GM23338 (cell line): ENCODE data around the gene IKZF3. TPM values are rescaled to one million over a fixed set of nuclear protein-coding genes. Genes with fewer than 3 reads are reported as not detected.

Experiments used
- ATAC-seq: fragments of 200-7000 bp; cut with Tn5 transposase; 3 replicates; pipeline ENCODE4 v1.9.1; 2020
- DNase-seq: peaks from one replicate; pipeline ENCODE4 v3.0.0-alpha.2; 2015; ENCODE audit warnings: low spot score
- H2AFZ ChIP-seq: fragments of 200-600 bp; sonication (generic); 2 replicates; pipeline ENCODE4 v1.8.0; 2016; ENCODE audit warnings: antibody characterized with exemption, mild to moderate bottlenecking, moderate library complexity
- H3F3A ChIP-seq: fragments of 200-600 bp; sonication (generic); replicated peaks from 2 replicates; pipeline ENCODE4 v1.8.0; 2017; ENCODE audit warnings: antibody characterized with exemption, mixed run types, low read depth
- H3K27ac ChIP-seq: fragments of 200-600 bp; sonication (generic); 2 replicates; pipeline ENCODE4 v1.6.1; 2016; ENCODE audit warnings: low read depth
- H3K27me3 ChIP-seq: fragments of 200-600 bp; sonication (generic); 2 replicates; pipeline ENCODE4 v1.8.0; 2016; ENCODE audit warnings: mild to moderate bottlenecking, mixed run types, moderate library complexity; ENCODE audit not compliant: insufficient read depth
- H3K36me3 ChIP-seq: fragments of 200-600 bp; sonication (generic); 2 replicates; pipeline ENCODE4 v1.8.0; 2016; ENCODE audit warnings: mild to moderate bottlenecking; ENCODE audit not compliant: insufficient read depth
- H3K4me1 ChIP-seq: fragments of 200-600 bp; sonication (generic); 2 replicates; pipeline ENCODE4 v1.8.0; 2016; ENCODE audit warnings: mild to moderate bottlenecking, moderate library complexity; ENCODE audit not compliant: insufficient read depth
- H3K4me2 ChIP-seq: fragments of 200-600 bp; sonication (generic); 2 replicates; pipeline ENCODE4 v1.7.1; 2017; ENCODE audit warnings: mixed run types
- H3K4me3 ChIP-seq: fragments of 200-600 bp; sonication (generic); 2 replicates; pipeline ENCODE4 v1.6.1; 2016; ENCODE audit warnings: mixed run types
- H3K79me2 ChIP-seq: fragments of 200-600 bp; sonication (generic); replicated peaks from 2 replicates; pipeline ENCODE4 v1.8.0; 2017; ENCODE audit warnings: mild to moderate bottlenecking; ENCODE audit not compliant: insufficient read depth
- H3K9me2 ChIP-seq: fragments of 200-600 bp; sonication (generic); 2 replicates; pipeline ENCODE4 v1.8.0; 2017; ENCODE audit not compliant: insufficient read depth
- H4K20me1 ChIP-seq: fragments of 200-600 bp; sonication (generic); replicated peaks from 2 replicates; pipeline ENCODE4 v1.8.0; 2017; ENCODE audit warnings: mild to moderate bottlenecking; ENCODE audit not compliant: insufficient read depth
- H3K27ac Mint-ChIP-seq: 2 replicates; pipeline ENCODE4 v1.8.0; 2020; ENCODE audit warnings: inconsistent platforms, mild to moderate bottlenecking, moderate library complexity, mixed read lengths
- H3K27me3 Mint-ChIP-seq: 3 replicates; pipeline ENCODE4 v1.8.0; 2022; ENCODE audit warnings: low read depth, mild to moderate bottlenecking, moderate library complexity, mixed read lengths, inconsistent platforms; ENCODE audit not compliant: insufficient read depth, poor library complexity
- H3K36me3 Mint-ChIP-seq: 3 replicates; pipeline ENCODE4 v1.8.0; 2021; ENCODE audit warnings: low read depth, mild to moderate bottlenecking, inconsistent platforms, moderate library complexity, mixed read lengths
- H3K4me1 Mint-ChIP-seq: 3 replicates; pipeline ENCODE4 v1.8.0; 2020; ENCODE audit warnings: mild to moderate bottlenecking, inconsistent platforms, mixed read lengths
- H3K4me3 Mint-ChIP-seq: 3 replicates; pipeline ENCODE4 v1.8.0; 2021; ENCODE audit warnings: moderate library complexity, mild to moderate bottlenecking, inconsistent platforms, mixed read lengths
- H3K9me3 Mint-ChIP-seq: 3 replicates; pipeline ENCODE4 v1.8.0; 2020; ENCODE audit warnings: moderate library complexity, mild to moderate bottlenecking, inconsistent platforms, mixed read lengths
- CREB1 ChIP-seq: fragments of 250-450 bp; sonication (Bioruptor Pico); IDR thresholded peaks from 2 replicates; pipeline ENCODE4 v1.5.0; 2020; ENCODE audit warnings: low read depth, mild to moderate bottlenecking, moderate library complexity
- CTCF ChIP-seq, 2 experiments: fragments of 200-600 bp in 1 of 2; sonication (generic) in 1 of 2; conservative IDR thresholded peaks; 2 replicates each; pipeline versions ENCODE4 v1.5.1 to v1.6.1; 2016 to 2017; ENCODE audit warnings: antibody characterized with exemption in 2 of 2, low read depth in 2 of 2, mild to moderate bottlenecking in 2 of 2, moderate library complexity in 1 of 2
- POLR2AphosphoS5 ChIP-seq: IDR thresholded peaks from 2 replicates; pipeline ENCODE4 v1.6.1; 2016; ENCODE audit warnings: antibody characterized with exemption, low read depth
- ZNF114 ChIP-seq: fragments of 250-450 bp; sonication (Bioruptor Pico); IDR thresholded peaks from 2 replicates; pipeline ENCODE4 v1.5.0; 2020; ENCODE audit warnings: mild to moderate bottlenecking, moderate library complexity
- ZNF331 ChIP-seq: fragments of 250-450 bp; sonication (Bioruptor Pico); IDR thresholded peaks from 2 replicates; pipeline ENCODE4 v1.5.0; 2020; ENCODE audit warnings: low read depth, mild to moderate bottlenecking, moderate library complexity
- polyA plus RNA-seq: library from polyadenylated mRNA; unstranded; fragments of >200 nt; fragmentation: Nextera tagmentation; extraction: Ambion mirVana; gene quantifications from 2 replicates; pipeline ENCODE4 v1.2.1, GENCODE V29; 2016
- total RNA-seq: library from RNA; depleted of rRNA; stranded (reverse); fragments of >200 nt; shearing (Covaris generic); gene quantifications from 2 replicates; pipeline ENCODE4 v1.2.3, GENCODE V29; 2014

The IKZF3 gene
- total and polyA plus RNA-seq, 2 experiments from 2014 or later, result 0.11 to 0.76 TPM

GRCh38 chr17:39835038-39835786 is 28.9 kb downstream of the IKZF3 start:
- H3K4me2 ChIP-seq, result no peak overlapping the region

GRCh38 chr17:39834017-39834416 is 30.1 kb downstream of the IKZF3 start:
- H3K27ac Mint-ChIP-seq, result no peak overlapping the region
- no peaks in the 10 kb centered on the region for H3K4me1 Mint-ChIP-seq
- no peaks in the 10 kb centered on the region for H3K27me3 ChIP-seq
- no peak overlapping the region for H3K27ac ChIP-seq
- no peak for ATAC-seq
- H3K36me3 Mint-ChIP-seq, result no peaks in the 10 kb centered on the region; the same call in 2 of the 3 replicates
- no peaks in the 10 kb centered on the region for H3K79me2 ChIP-seq
- no peaks in the 10 kb centered on the region for H3K4me1 ChIP-seq
- TF ChIP-seq POLR2AphosphoS5, result no peak
- TF ChIP-seq CTCF (conservative IDR thresholded peaks at IDR 0.05; ENCODE audit: low read depth in 2 of 2), result no peak
- TF ChIP-seq ZNF114 (CRISPR knock-in tag), result no peak
- H3K9me2 ChIP-seq, result peaks cover 5% of the 10 kb centered on the region; the same call in 1 of the 2 replicates
- no peaks in the 10 kb centered on the region for H3K36me3 ChIP-seq
- H3K4me2 ChIP-seq, result no peak overlapping the region
- H3F3A ChIP-seq, result no peaks in the 10 kb centered on the region
- no peak overlapping the region for H3K4me3 ChIP-seq
- no peaks in the 10 kb centered on the region for H4K20me1 ChIP-seq
- peaks cover 4% of the 10 kb centered on the region for H3K27me3 Mint-ChIP-seq
- H2AFZ ChIP-seq, result peak overlapping the region; percentile 15; the same call in 1 of the 2 replicates
- H3K9me3 Mint-ChIP-seq, result peaks cover 9% of the 10 kb centered on the region
- no peak for DNase-seq
- no peak overlapping the region for H3K4me3 Mint-ChIP-seq

More at GRCh38 chr17:39835038-39835786, 28.9 kb downstream of the IKZF3 start:
- DNase-seq (peak; percentile 51), ATAC-seq (peak; percentile 54; the same call in 2 of the 3 replicates)
- no peaks in the 10 kb centered on the region for H3K36me3 ChIP-seq
- no peak overlapping the region for H2AFZ ChIP-seq
- H3K4me3 Mint-ChIP-seq, result no peak overlapping the region
- H3K4me3 ChIP-seq, result no peak overlapping the region
- H3K9me2 ChIP-seq, result peaks cover 5% of the 10 kb centered on the region; the same call in 1 of the 2 replicates
- H3K4me1 ChIP-seq, result no peaks in the 10 kb centered on the region
- peaks cover 2% of the 10 kb centered on the region for H3K27me3 Mint-ChIP-seq
- no peak overlapping the region for H3K27ac Mint-ChIP-seq
- no peaks in the 10 kb centered on the region for H3K4me1 Mint-ChIP-seq
- H4K20me1 ChIP-seq, result no peaks in the 10 kb centered on the region
- H3K36me3 Mint-ChIP-seq, result no peaks in the 10 kb centered on the region; the same call in 2 of the 3 replicates
- TF ChIP-seq CREB1, result no peak
- TF ChIP-seq CTCF (conservative IDR thresholded peaks at IDR 0.05; ENCODE audit: low read depth in 2 of 2), result peak; percentile 50 to 61
- no peak for TF ChIP-seq ZNF331 (CRISPR knock-in tag)
- H3K9me3 Mint-ChIP-seq, result peaks cover 9% of the 10 kb centered on the region
- H3K79me2 ChIP-seq, result no peaks in the 10 kb centered on the region
- no peaks in the 10 kb centered on the region for H3F3A ChIP-seq
- H3K27ac ChIP-seq, result no peak overlapping the region
- no peaks in the 10 kb centered on the region for H3K27me3 ChIP-seq
